GM20431 (cell line): ENCODE data around the gene SOBP.
"Not testable (repeated sequence)": the region's sequence is repeated elsewhere in the genome, so short reads cannot be mapped to it uniquely, and the experiment has no call there.

ENCODE experiments used
- in situ Hi-C: fragments of 300-500 bp; cut with MseI, MboI; formaldehyde crosslinking; loops from one replicate; pipeline ENCODE4 v1.15.0; 2020; ENCODE audit warnings: low sequenced_read_pairs; ENCODE audit not compliant: unreplicated experiment

Gene SOBP

GRCh38 chr6:107546691-107547450 lies 57.0 kb downstream of the SOBP start:
- in situ Hi-C loops, result no loop called here

- in situ Hi-C loops, result no loop called here
These were observed 57.5 kb downstream of the SOBP start for GRCh38 chr6:107547451-107547840.

GRCh38 chr6:107550241-107550840 lies 60.4 kb downstream of the SOBP start:
- in situ Hi-C loops, result no loop called here

- in situ Hi-C loops, result no loop called here
These were observed 61.0 kb downstream of the SOBP start for GRCh38 chr6:107550906-107551305.

GRCh38 chr6:107553121-107553520 lies 63.2 kb downstream of the SOBP start:
- in situ Hi-C loops, result not testable (repeated sequence)

GRCh38 chr6:107554326-107554725 lies 64.4 kb downstream of the SOBP start:
- in situ Hi-C loops, result no loop called here

- in situ Hi-C loops, result no loop called here
These were observed 65.0 kb downstream of the SOBP start for GRCh38 chr6:107554918-107555317.

- in situ Hi-C loops, result no loop called here
These were observed 65.5 kb downstream of the SOBP start for GRCh38 chr6:107555449-107555848.

GRCh38 chr6:107556082-107556481 lies 66.2 kb downstream of the SOBP start:
- in situ Hi-C loops, result no loop called here

- in situ Hi-C loops, result no loop called here
These were observed 67.8 kb downstream of the SOBP start for GRCh38 chr6:107557698-107558097.

GRCh38 chr6:107560657-107561056 lies 70.7 kb downstream of the SOBP start:
- in situ Hi-C loops, result no loop called here

GRCh38 chr6:107561306-107561705 lies 71.4 kb downstream of the SOBP start:
- in situ Hi-C loops, result no loop called here

- in situ Hi-C loops, result no loop called here
These were observed 74.0 kb downstream of the SOBP start for GRCh38 chr6:107563694-107564588.

GRCh38 chr6:107564589-107564951 lies 74.7 kb downstream of the SOBP start:
- in situ Hi-C loops, result no loop called here

GRCh38 chr6:107565165-107565723 lies 75.3 kb downstream of the SOBP start:
- in situ Hi-C loops, result no loop called here

GRCh38 chr6:107567643-107568042 lies 77.7 kb downstream of the SOBP start:
- in situ Hi-C loops, result no loop called here

- in situ Hi-C loops, result no loop called here
These were observed 79.6 kb downstream of the SOBP start for GRCh38 chr6:107569473-107569872.

- in situ Hi-C loops, result no loop called here
These were observed 81.4 kb downstream of the SOBP start for GRCh38 chr6:107571354-107571753.

GRCh38 chr6:107572886-107573285 lies 83.0 kb downstream of the SOBP start:
- in situ Hi-C loops, result no loop called here

- in situ Hi-C loops, result no loop called here
These were observed 84.9 kb downstream of the SOBP start for GRCh38 chr6:107574856-107575255.

GRCh38 chr6:107576852-107577251 lies 86.9 kb downstream of the SOBP start:
- in situ Hi-C loops, result no loop called here
